ENCODE data around the gene CAND2. TPM values are rescaled to one million over a fixed set of nuclear protein-coding genes. Genes with fewer than 3 reads are reported as not detected.

CAND2 gene
- total RNA-seq, 1 experiment from 2014 or later: 8.2 TPM

DNA sequence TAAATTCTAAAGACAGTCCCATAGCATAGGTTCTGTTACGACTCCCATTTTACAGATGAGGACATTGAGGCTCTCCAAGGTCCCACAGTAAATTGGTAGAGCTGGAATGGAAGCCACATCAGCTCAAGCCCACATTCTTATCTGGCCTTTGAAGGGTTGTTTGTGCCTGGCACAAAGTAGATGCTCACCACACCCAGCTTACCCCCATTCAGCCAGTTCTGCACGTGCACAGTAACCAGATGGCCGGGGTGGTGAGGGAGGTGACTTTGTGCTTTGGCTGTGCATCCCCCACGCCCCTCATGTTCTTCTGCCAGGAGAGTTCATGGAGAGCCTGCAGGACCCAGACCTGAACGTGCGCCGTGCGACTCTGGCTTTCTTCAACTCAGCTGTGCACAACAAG lies 28.7 kb downstream of the CAND2 start:
- no peak for DNase-seq (ENCODE audit: low spot score)
- POLR2A ChIA-PET (ENCODE audit: low non-redundant PET): no interaction called here
- CTCF ChIA-PET: no interaction called here
- Histone ChIP-seq H3K4me3 (ENCODE audit: low read depth, low read length, poor library complexity, severe bottlenecking) (no peak overlapping the region), H3K27me3 (replicated peaks; ENCODE audit: insufficient read depth, low read depth, low read length, poor library complexity) (no peaks in the 10 kb centered on the region), H3K36me3 (ENCODE audit: insufficient read depth, low read length, poor library complexity, severe bottlenecking) (no peaks in the 10 kb centered on the region), H3K9me3 (ENCODE audit: low read depth, low read length, poor library complexity, severe bottlenecking) (no peaks in the 10 kb centered on the region), H3K4me1 (ENCODE audit: insufficient read depth, low read length, poor library complexity, severe bottlenecking) (no peaks in the 10 kb centered on the region), H3K27ac (ENCODE audit: low read depth, low read length, poor library complexity, severe bottlenecking) (no peak overlapping the region)
- no peak for TF ChIP-seq EZH2 (IDR thresholded peaks at IDR 0.05; ENCODE audit: borderline replicate concordance, low read depth, low read length, poor library complexity, severe bottlenecking)
- TF ChIP-seq, protein P1, sequence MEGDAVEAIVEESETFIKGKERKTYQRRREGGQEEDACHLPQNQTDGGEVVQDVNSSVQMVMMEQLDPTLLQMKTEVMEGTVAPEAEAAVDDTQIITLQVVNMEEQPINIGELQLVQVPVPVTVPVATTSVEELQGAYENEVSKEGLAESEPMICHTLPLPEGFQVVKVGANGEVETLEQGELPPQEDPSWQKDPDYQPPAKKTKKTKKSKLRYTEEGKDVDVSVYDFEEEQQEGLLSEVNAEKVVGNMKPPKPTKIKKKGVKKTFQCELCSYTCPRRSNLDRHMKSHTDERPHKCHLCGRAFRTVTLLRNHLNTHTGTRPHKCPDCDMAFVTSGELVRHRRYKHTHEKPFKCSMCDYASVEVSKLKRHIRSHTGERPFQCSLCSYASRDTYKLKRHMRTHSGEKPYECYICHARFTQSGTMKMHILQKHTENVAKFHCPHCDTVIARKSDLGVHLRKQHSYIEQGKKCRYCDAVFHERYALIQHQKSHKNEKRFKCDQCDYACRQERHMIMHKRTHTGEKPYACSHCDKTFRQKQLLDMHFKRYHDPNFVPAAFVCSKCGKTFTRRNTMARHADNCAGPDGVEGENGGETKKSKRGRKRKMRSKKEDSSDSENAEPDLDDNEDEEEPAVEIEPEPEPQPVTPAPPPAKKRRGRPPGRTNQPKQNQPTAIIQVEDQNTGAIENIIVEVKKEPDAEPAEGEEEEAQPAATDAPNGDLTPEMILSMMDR (conservative IDR thresholded peaks at IDR 0.05; ENCODE audit: low read depth, low read length): no peak
- BruUV-seq (replicated peaks): no TSS peak
- intact Hi-C loops (cut with micrococcal nuclease; ENCODE audit: unreplicated experiment): no loop called here

DNA sequence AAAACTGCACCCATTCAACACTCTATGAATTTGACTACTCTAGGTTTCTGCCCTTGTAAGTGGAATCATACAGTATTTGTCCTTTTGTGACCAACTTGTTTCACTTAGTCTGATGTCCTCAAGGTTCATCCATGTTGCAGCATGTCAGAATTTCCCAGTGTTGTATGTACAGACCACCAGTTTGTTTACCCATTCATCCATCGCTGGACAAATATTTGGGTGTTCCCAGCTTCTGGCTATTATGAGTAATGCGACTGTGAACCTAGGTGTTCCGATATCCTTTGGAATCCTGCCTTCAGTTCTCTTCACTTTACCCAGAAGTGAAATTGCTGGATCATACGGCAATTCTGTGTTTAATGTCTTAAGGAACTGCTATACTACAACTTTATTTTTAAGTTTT lies 32.3 kb downstream of the CAND2 start:
- no peak for DNase-seq (ENCODE audit: low spot score)
- no peaks in the 10 kb centered on the region for H3K4me1 ChIP-seq (ENCODE audit: insufficient read depth, low read length, poor library complexity, severe bottlenecking)
- CTCF ChIA-PET: no interaction called here
- intact Hi-C loops (cut with micrococcal nuclease; ENCODE audit: unreplicated experiment): no loop called here
- H3K36me3 ChIP-seq (ENCODE audit: insufficient read depth, low read length, poor library complexity, severe bottlenecking): peaks cover 32% of the 10 kb centered on the region
- no peaks in the 10 kb centered on the region for H3K27me3 ChIP-seq (replicated peaks; ENCODE audit: insufficient read depth, low read depth, low read length, poor library complexity)
- no TSS peak for BruUV-seq (replicated peaks)
- TF ChIP-seq, protein P1 (conservative IDR thresholded peaks at IDR 0.05; ENCODE audit: low read depth, low read length): no peak
- TF ChIP-seq EZH2 (IDR thresholded peaks at IDR 0.05; ENCODE audit: borderline replicate concordance, low read depth, low read length, poor library complexity, severe bottlenecking): no peak
- no peaks in the 10 kb centered on the region for H3K9me3 ChIP-seq (ENCODE audit: low read depth, low read length, poor library complexity, severe bottlenecking)
- POLR2A ChIA-PET (ENCODE audit: low non-redundant PET): no interaction called here
- no peak overlapping the region for H3K27ac ChIP-seq (ENCODE audit: low read depth, low read length, poor library complexity, severe bottlenecking)
- H3K4me3 ChIP-seq (ENCODE audit: low read depth, low read length, poor library complexity, severe bottlenecking): no peak overlapping the region

DNA sequence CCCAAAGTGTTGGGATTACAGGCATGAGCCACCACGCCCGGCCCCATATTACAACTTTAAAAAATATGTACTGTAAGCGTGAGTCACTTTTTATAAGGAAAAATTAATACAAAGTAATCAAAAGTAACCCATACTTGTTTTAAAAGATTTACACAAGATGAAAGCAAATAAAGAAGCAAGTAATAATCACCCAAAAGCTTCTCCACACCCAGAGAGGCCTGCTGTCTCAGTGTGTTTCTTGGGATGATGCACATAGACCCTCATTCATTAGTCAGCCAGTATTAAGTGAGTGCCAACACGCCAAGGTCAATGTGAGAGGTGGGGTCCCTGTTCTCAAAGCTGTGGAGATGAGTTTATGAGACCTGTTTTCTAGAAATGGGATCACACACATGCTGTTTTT lies 32.9 kb downstream of the CAND2 start:
- ChIA-PET POLR2A (ENCODE audit: low non-redundant PET) (interaction anchor here (1.1 kb wide), 1 partner anchor 12 kb away, joined by 3 read pairs; no protein-coding TSS in a partner anchor), CTCF (no interaction called here)
- TF ChIP-seq EZH2 (IDR thresholded peaks at IDR 0.05; ENCODE audit: borderline replicate concordance, low read depth, low read length, poor library complexity, severe bottlenecking): no peak
- TF ChIP-seq, protein P1 (conservative IDR thresholded peaks at IDR 0.05; ENCODE audit: low read depth, low read length): no peak
- Histone ChIP-seq H3K4me1 (ENCODE audit: insufficient read depth, low read length, poor library complexity, severe bottlenecking) (no peaks in the 10 kb centered on the region), H3K27me3 (replicated peaks; ENCODE audit: insufficient read depth, low read depth, low read length, poor library complexity) (no peaks in the 10 kb centered on the region), H3K36me3 (ENCODE audit: insufficient read depth, low read length, poor library complexity, severe bottlenecking) (peaks cover 39% of the 10 kb centered on the region), H3K9me3 (ENCODE audit: low read depth, low read length, poor library complexity, severe bottlenecking) (no peaks in the 10 kb centered on the region), H3K27ac (ENCODE audit: low read depth, low read length, poor library complexity, severe bottlenecking) (no peak overlapping the region), H3K4me3 (ENCODE audit: low read depth, low read length, poor library complexity, severe bottlenecking) (no peak overlapping the region)
- intact Hi-C loops (cut with micrococcal nuclease; ENCODE audit: unreplicated experiment): no loop called here
- no TSS peak for BruUV-seq (replicated peaks)
- DNase-seq (ENCODE audit: low spot score): no peak
